Endothelial cell of umbilical vein (primary cell): ENCODE results near the gene MYH9. TPM values are rescaled to one million over a fixed set of nuclear protein-coding genes. Genes with fewer than 3 reads are reported as not detected.

ENCODE experiments used
- BruUV-seq: library from RNA; stranded (reverse); fragments of 400-500 nt; replicated peaks from 2 replicates; lab custom pipeline; 2021; lab: Mats Ljungman, UMichigan
- CTCF ChIA-PET: fragments of 300-600, 350-600 bp; sonication (Branson Sonifier 250); formaldehyde crosslinking; loops from one replicate; lab custom pipeline; 2021; ENCODE audit warnings: antibody characterized with exemption, inconsistent platforms; lab: Charles Lee
- POLR2A ChIA-PET: fragments of 300-600, 350-600 bp; sonication (Branson Sonifier 250); formaldehyde crosslinking; loops from one replicate; lab custom pipeline; 2021; ENCODE audit warnings: antibody characterized with exemption, inconsistent platforms; lab: Charles Lee
- DNase-seq: peaks from one replicate; pipeline ENCODE4 v3.0.0-alpha.2; 2011; ENCODE audit warnings: low read depth, low spot score
- FAIRE-seq: peaks from 2 replicates; lab custom pipeline; 2011; peaks lifted over from hg19 to GRCh38; lab: Jason Lieb, UNC
- H2AFZ ChIP-seq: 2 replicates; pipeline ENCODE4 v1.6.0; 2012; ENCODE audit warnings: low read depth, low read length, control low read depth, inconsistent platforms
- H3K27ac ChIP-seq: 2 replicates; pipeline ENCODE4 v1.5.1; 2011; ENCODE audit warnings: low read depth, mild to moderate bottlenecking, control low read depth, low read length, moderate library complexity; ENCODE audit not compliant: insufficient read depth
- H3K27me3 ChIP-seq, 2 experiments: 2 replicates each; pipeline versions ENCODE4 v1.6.0 to v1.6.1; 2011; ENCODE audit warnings: low read length in 2 of 2, mixed read lengths in 1 of 2; ENCODE audit not compliant: control insufficient read depth in 2 of 2, insufficient read depth in 2 of 2
- H3K36me3 ChIP-seq, 2 experiments: 2 replicates in 1 of 2; 3 replicates in 1 of 2; pipeline ENCODE4 v1.5.1; 2011; ENCODE audit warnings: low read length in 2 of 2, mild to moderate bottlenecking in 1 of 2, moderate library complexity in 1 of 2; ENCODE audit not compliant: control insufficient read depth in 2 of 2, insufficient read depth in 2 of 2; ENCODE audit errors: extremely low read depth in 1 of 2
- H3K4me1 ChIP-seq: 3 replicates; pipeline ENCODE4 v1.5.1; 2011; ENCODE audit warnings: mild to moderate bottlenecking, low read length; ENCODE audit not compliant: control insufficient read depth, insufficient read depth; ENCODE audit errors: extremely low read depth
- H3K4me2 ChIP-seq: 2 replicates; pipeline ENCODE4 v1.6.1; 2011; ENCODE audit warnings: low read length, control low read depth, mixed read lengths; ENCODE audit not compliant: insufficient read depth
- H3K4me3 ChIP-seq, 3 experiments: fragments of 200-600 bp in 1 of 3; sonication (generic), shearing (Covaris generic) in 1 of 3; replicated peaks in 1 of 3; 2 replicates each; pipeline ENCODE4 v1.5.1; 2011 to 2016; ENCODE audit warnings: control low read depth in 3 of 3, low read length in 3 of 3, mild to moderate bottlenecking in 2 of 3, inconsistent platforms in 1 of 3, low read depth in 1 of 3, moderate library complexity in 1 of 3; ENCODE audit not compliant: insufficient read depth in 1 of 3
- H3K79me2 ChIP-seq: 2 replicates; pipeline ENCODE4 v1.6.0; 2012; ENCODE audit warnings: low read length, inconsistent platforms; ENCODE audit not compliant: control insufficient read depth, insufficient read depth
- H3K9ac ChIP-seq: replicated peaks from 2 replicates; pipeline ENCODE3; 2011; ENCODE audit warnings: low read length, control low read depth; ENCODE audit not compliant: insufficient read depth; ENCODE audit errors: extremely low read depth
- H3K9me1 ChIP-seq: replicated peaks from 3 replicates; pipeline ENCODE4 v1.6.0; 2011; ENCODE audit warnings: mild to moderate bottlenecking, low read length; ENCODE audit not compliant: control insufficient read depth, insufficient read depth; ENCODE audit errors: extremely low read depth
- H3K9me3 ChIP-seq: replicated peaks from 2 replicates; pipeline ENCODE4 v1.5.1; 2012; ENCODE audit warnings: low read length, inconsistent platforms; ENCODE audit not compliant: control insufficient read depth, insufficient read depth
- H4K20me1 ChIP-seq: replicated peaks from 2 replicates; pipeline ENCODE3; 2011; ENCODE audit warnings: mild to moderate bottlenecking, low read length; ENCODE audit not compliant: control insufficient read depth, insufficient read depth; ENCODE audit errors: extremely low read depth
- CTCF ChIP-seq, 2 donors: IDR thresholded peaks; 1 replicate in 1 of 2; 2 replicates in 1 of 2; pipeline ENCODE4 v1.5.1; 2011; ENCODE audit warnings: low read length in 2 of 2, mild to moderate bottlenecking in 2 of 2, moderate library complexity in 2 of 2, control low read depth in 1 of 2, inconsistent platforms in 1 of 2, low read depth in 1 of 2; ENCODE audit not compliant: insufficient read depth in 1 of 2; ENCODE audit errors: extremely low read depth in 1 of 2
- EZH2 ChIP-seq: IDR thresholded peaks from 2 replicates; pipeline ENCODE4 v1.6.1; 2012; ENCODE audit warnings: borderline replicate concordance, low read depth, mild to moderate bottlenecking, moderate library complexity, low read length, inconsistent platforms; ENCODE audit not compliant: severe bottlenecking
- FOS ChIP-seq: IDR thresholded peaks from 2 replicates; pipeline ENCODE4 v1.6.1; 2011; ENCODE audit warnings: mild to moderate bottlenecking, low read length, moderate library complexity, borderline replicate concordance; ENCODE audit not compliant: insufficient read depth
- GATA2 ChIP-seq: IDR thresholded peaks from 2 replicates; pipeline ENCODE4 v1.7.0; 2011; ENCODE audit warnings: low read depth, mild to moderate bottlenecking, moderate library complexity, mixed read lengths, low read length; ENCODE audit not compliant: insufficient read length, insufficient read depth
- JUN ChIP-seq: IDR thresholded peaks from 2 replicates; pipeline ENCODE4 v1.6.1; 2011; ENCODE audit warnings: borderline replicate concordance, low read depth; ENCODE audit not compliant: insufficient read length, insufficient read depth
- MAX ChIP-seq: IDR thresholded peaks from 2 replicates; pipeline ENCODE4 v1.6.1; 2011; ENCODE audit not compliant: insufficient read depth, insufficient read length
- MYC ChIP-seq: IDR thresholded peaks from one replicate; pipeline ENCODE4 v1.6.1; 2011; ENCODE audit warnings: mild to moderate bottlenecking, low read depth, low read length
- POLR2A ChIP-seq: IDR thresholded peaks from 2 replicates; pipeline ENCODE4 v1.6.1; 2012; ENCODE audit warnings: low read depth, mild to moderate bottlenecking, control low read depth, low read length
- POLR2AphosphoS5 ChIP-seq: IDR thresholded peaks from 2 replicates; pipeline ENCODE4 v1.6.1; 2012; ENCODE audit warnings: low read depth, mild to moderate bottlenecking, control low read depth, low read length, moderate library complexity; ENCODE audit not compliant: insufficient read depth
- dilution Hi-C: fragments of 300-500 bp; cut with MboI; formaldehyde crosslinking; loops from one replicate; pipeline ENCODE4 v1.15.0; 2019; ENCODE audit warnings: low sequenced_read_pairs; ENCODE audit not compliant: extremely low pct_ligation_motif_present
- intact Hi-C: fragments of 100-400 bp; cut with micrococcal nuclease; formaldehyde crosslinking; loops from one replicate; pipeline ENCODE4 v1.10.0; 2022
- polyA plus RNA-seq, 4 experiments: library from polyadenylated mRNA; depleted of rRNA in 3 of 4; stranded (reverse) in 3 of 4; unstranded in 1 of 4; fragments of >200 nt; gene quantifications; 2 replicates each; pipeline versions ENCODE4 v1.2.1 to v1.2.3, GENCODE V29; 2011 to 2012; ENCODE audit warnings: missing spikeins in 1 of 4
- total RNA-seq: library from RNA; stranded (reverse); gene quantifications from 2 replicates; pipeline ENCODE4 v1.2.3, GENCODE V29; 2021

Gene MYH9
- total and polyA plus RNA-seq, 2 donors (not counting 3 experiments of a cell fraction or from before 2014, with no cell fraction given): 188 to 1,413 TPM

GRCh38 chr22:36247955-36248354 lies 139.8 kb downstream of the MYH9 start:
- dilution Hi-C loops: no loop called here
- Histone ChIP-seq H3K4me1 (no peaks in the 10 kb centered on the region), H2AFZ (no peak overlapping the region), H3K4me2 (no peak overlapping the region), H4K20me1 (no peaks in the 10 kb centered on the region), H3K27ac (no peak overlapping the region), H3K9me1 (no peaks in the 10 kb centered on the region), H3K27me3 (no peaks in the 10 kb centered on the region), H3K36me3 (no peaks in the 10 kb centered on the region), H3K4me3 (no peak overlapping the region), H3K9me3 (no peaks in the 10 kb centered on the region), H3K79me2 (no peaks in the 10 kb centered on the region), H3K9ac (no peak overlapping the region)
- ChIA-PET POLR2A (no interaction called here), CTCF (interaction anchor here (1.5 kb wide), 2 partner anchors 9 to 223 kb away, joined by 3 to 5 read pairs; partner anchors contain the start of gene APOL2)
- intact Hi-C loops: loop anchor here (1.0 kb wide), 1 partner anchor 18 kb away; no protein-coding TSS in a partner anchor
- TF ChIP-seq JUN (no peak), FOS (no peak), MAX (no peak), POLR2A (no peak), GATA2 (no peak), CTCF (IDR thresholded peaks at IDR 0.05; ENCODE audit: extremely low read depth in 1 of 2, insufficient read depth in 1 of 2, low read depth in 1 of 2, low read length in 2 of 2) (no peak), MYC (no peak), EZH2 (no peak), POLR2AphosphoS5 (no peak)
- no TSS peak for BruUV-seq
- DNase-seq (no peak), FAIRE-seq (no peak)
